ENCODE data around the gene ZBTB44. TPM values are rescaled to one million over a fixed set of nuclear protein-coding genes. Genes with fewer than 3 reads are reported as not detected.
"Not testable (repeated sequence)": the region's sequence is repeated elsewhere in the genome, so short reads cannot be mapped to it uniquely, and the experiment has no call there.

Gene ZBTB44
- total RNA-seq, 1 experiment from 2014 or later: 17.0 TPM

GRCh38 chr11:130249929-130250328, 64.8 kb downstream of the ZBTB44 start:
- not testable (repeated sequence) for DNase-seq (ENCODE audit: low read depth)

GRCh38 chr11:130249371-130249770, 65.3 kb downstream of the ZBTB44 start:
- no peak for DNase-seq (ENCODE audit: low read depth)

- no peak for DNase-seq (ENCODE audit: low read depth)
Observed at GRCh38 chr11:130247319-130247718, 67.4 kb downstream of the ZBTB44 start.

GRCh38 chr11:130246738-130247137, 68.0 kb downstream of the ZBTB44 start:
- DNase-seq (ENCODE audit: low read depth): no peak

- DNase-seq (ENCODE audit: low read depth): no peak
Observed at GRCh38 chr11:130246270-130246669, 68.4 kb downstream of the ZBTB44 start.

GRCh38 chr11:130245375-130245774, 69.3 kb downstream of the ZBTB44 start:
- not testable (repeated sequence) for DNase-seq (ENCODE audit: low read depth)

- DNase-seq (ENCODE audit: low read depth): no peak
Observed at GRCh38 chr11:130244848-130245247, 69.9 kb downstream of the ZBTB44 start.

GRCh38 chr11:130243816-130244215, 70.9 kb downstream of the ZBTB44 start:
- peak; percentile 9 for DNase-seq (ENCODE audit: low read depth)

GRCh38 chr11:130241713-130242112, 73.0 kb downstream of the ZBTB44 start:
- DNase-seq (ENCODE audit: low read depth): no peak

GRCh38 chr11:130237282-130238006, 77.3 kb downstream of the ZBTB44 start:
- no peak for DNase-seq (ENCODE audit: low read depth)

GRCh38 chr11:130234315-130234714, 80.4 kb downstream of the ZBTB44 start:
- DNase-seq (ENCODE audit: low read depth): no peak

- DNase-seq (ENCODE audit: low read depth): not testable (repeated sequence)
Observed at GRCh38 chr11:130233888-130234287, 80.8 kb downstream of the ZBTB44 start.

GRCh38 chr11:130233486-130233885, 81.2 kb downstream of the ZBTB44 start:
- not testable (repeated sequence) for DNase-seq (ENCODE audit: low read depth)

- DNase-seq (ENCODE audit: low read depth): no peak
Observed at GRCh38 chr11:130227373-130227772, 87.3 kb downstream of the ZBTB44 start.

- peak; percentile 8 for DNase-seq (ENCODE audit: low read depth)
Observed at GRCh38 chr11:130223291-130223971, 91.3 kb downstream of the ZBTB44 start.

- DNase-seq (ENCODE audit: low read depth): no peak
Observed at GRCh38 chr11:130220311-130221035, 94.2 kb downstream of the ZBTB44 start.

GRCh38 chr11:130219148-130219547, 95.6 kb downstream of the ZBTB44 start:
- no peak for DNase-seq (ENCODE audit: low read depth)

- no peak for DNase-seq (ENCODE audit: low read depth)
Observed at GRCh38 chr11:130218501-130219070, 96.1 kb downstream of the ZBTB44 start.

- DNase-seq (ENCODE audit: low read depth): no peak
Observed at GRCh38 chr11:130217133-130218031, 97.3 kb downstream of the ZBTB44 start.

- DNase-seq (ENCODE audit: low read depth): no peak
Observed at GRCh38 chr11:130216591-130217132, 98.1 kb downstream of the ZBTB44 start.

GRCh38 chr11:130216221-130216550, 98.5 kb downstream of the ZBTB44 start:
- no peak for DNase-seq (ENCODE audit: low read depth)
